ENCODE data around the gene CBLL1. TPM values are rescaled to one million over a fixed set of nuclear protein-coding genes. Genes with fewer than 3 reads are reported as not detected.
A peak's percentile ranks its signal among the peaks of the same experiment; 100 is the strongest.

Gene CBLL1
- total RNA-seq, 1 experiment from 2014 or later = 35.0 TPM

- H2AFZ ChIP-seq (ENCODE audit: low read depth, low read length, poor library complexity, severe bottlenecking) = no peak overlapping the region
- H3K9me3 ChIP-seq (ENCODE audit: control insufficient read depth in 1 of 2, insufficient read depth in 1 of 2, low read depth in 1 of 2, low read length in 2 of 2) = no peaks in the 10 kb centered on the region
- H3K4me1 ChIP-seq (ENCODE audit: control insufficient read depth in 1 of 2, insufficient read depth in 2 of 2, low read length in 2 of 2) = no peaks in the 10 kb centered on the region
- H3K36me3 ChIP-seq (ENCODE audit: control insufficient read depth in 1 of 2, insufficient read depth in 2 of 2, low read length in 2 of 2) = peaks cover 27 to 46% of the 10 kb centered on the region in 2 experiments
- CTCF ChIA-PET = no interaction called here
- no peaks in the 10 kb centered on the region for H3K9me2 ChIP-seq (ENCODE audit: insufficient read depth)
- TF ChIP-seq FOSL1 (IDR thresholded peaks at IDR 0.05; ENCODE audit: low read depth) = no peak
- no peak for TF ChIP-seq ELF1 (IDR thresholded peaks at IDR 0.05; ENCODE audit: borderline replicate concordance, low read depth)
- TF ChIP-seq CEBPB (IDR thresholded peaks at IDR 0.05; ENCODE audit: low read depth) = no peak
- H3K4me2 ChIP-seq (ENCODE audit: low read length) = no peak overlapping the region
- RAD21 ChIA-PET (ENCODE audit: low non-redundant PET in 1 of 2, low total read pairs in 2 of 2, uncharacterized antibody in 2 of 2, unreplicated experiment in 2 of 2) = no interaction called here
- H3K79me2 ChIP-seq (ENCODE audit: insufficient read depth, low read length) = peaks cover 2% of the 10 kb centered on the region; the same call in 1 of the 2 replicates
- H3K4me3 ChIP-seq (replicated peaks in 1 of 2; ENCODE audit: low read depth in 1 of 2, low read length in 2 of 2) = no peak overlapping the region
- H4K20me1 ChIP-seq (ENCODE audit: insufficient read depth) = no peaks in the 10 kb centered on the region
- BruUV-seq (replicated peaks) = TSS peak; percentile 17
- no peak overlapping the region for H3K27ac ChIP-seq (ENCODE audit: low read depth, low read length)
- intact Hi-C loops (cut with micrococcal nuclease) = no loop called here
- no peak overlapping the region for H3K9ac ChIP-seq (ENCODE audit: low read length)
- no peaks in the 10 kb centered on the region for H3K27me3 ChIP-seq (ENCODE audit: insufficient read depth, low read length)
- DNase-seq (ENCODE audit: low read depth, low spot score) (no peak), ATAC-seq (no peak)
- POLR2A ChIA-PET = no interaction called here
Observed at GRCh38 chr7:107758667-107759066, 14.7 kb downstream of the CBLL1 start.

- intact Hi-C loops (cut with micrococcal nuclease) = no loop called here
- H3K9me2 ChIP-seq (ENCODE audit: insufficient read depth) = no peaks in the 10 kb centered on the region
- no peak overlapping the region for H3K4me3 ChIP-seq (replicated peaks in 1 of 2; ENCODE audit: low read depth in 1 of 2, low read length in 2 of 2)
- H3K4me2 ChIP-seq (ENCODE audit: low read length) = no peak overlapping the region
- H3K9me3 ChIP-seq (ENCODE audit: control insufficient read depth in 1 of 2, insufficient read depth in 1 of 2, low read depth in 1 of 2, low read length in 2 of 2) = no peaks in the 10 kb centered on the region
- TF ChIP-seq EZH2phosphoT487 (IDR thresholded peaks at IDR 0.05; ENCODE audit: borderline replicate concordance) = no peak
- TF ChIP-seq FOSL1 (IDR thresholded peaks at IDR 0.05; ENCODE audit: low read depth) = no peak
- TF ChIP-seq TCF7L2 (IDR thresholded peaks at IDR 0.05; ENCODE audit: borderline replicate concordance, extremely low read depth, insufficient read depth, insufficient read length) = no peak
- no peak for TF ChIP-seq JUND (IDR thresholded peaks at IDR 0.05)
- no peak for TF ChIP-seq CBX3 (IDR thresholded peaks at IDR 0.05; ENCODE audit: low read depth)
- no peak for TF ChIP-seq SIN3A (IDR thresholded peaks at IDR 0.05; ENCODE audit: low read depth)
- ChIA-PET CTCF (no interaction called here), POLR2A (no interaction called here), RAD21 (ENCODE audit: low non-redundant PET in 1 of 2, low total read pairs in 2 of 2, uncharacterized antibody in 2 of 2, unreplicated experiment in 2 of 2) (no interaction called here)
- no peaks in the 10 kb centered on the region for H3K36me3 ChIP-seq (ENCODE audit: control insufficient read depth in 1 of 2, insufficient read depth in 2 of 2, low read length in 2 of 2)
- H3K79me2 ChIP-seq (ENCODE audit: insufficient read depth, low read length) = no peaks in the 10 kb centered on the region
- DNase-seq (ENCODE audit: low read depth, low spot score) (no peak), ATAC-seq (no peak)
- BruUV-seq (replicated peaks) = no TSS peak
- H2AFZ ChIP-seq (ENCODE audit: low read depth, low read length, poor library complexity, severe bottlenecking) = no peak overlapping the region
- H3K27ac ChIP-seq (ENCODE audit: low read depth, low read length) = no peak overlapping the region
- H3K4me1 ChIP-seq (ENCODE audit: control insufficient read depth in 1 of 2, insufficient read depth in 2 of 2, low read length in 2 of 2) = no peaks in the 10 kb centered on the region
- no peaks in the 10 kb centered on the region for H4K20me1 ChIP-seq (ENCODE audit: insufficient read depth)
- H3K9ac ChIP-seq (ENCODE audit: low read length) = no peak overlapping the region
- H3K27me3 ChIP-seq (ENCODE audit: insufficient read depth, low read length) = no peaks in the 10 kb centered on the region
Observed at GRCh38 chr7:107767391-107767790, 23.4 kb downstream of the CBLL1 start.
